OCI-LY3 (cell line): ENCODE data around the gene TOMM22.
"Not testable (repeated sequence)": the region's sequence is repeated elsewhere in the genome, so short reads cannot be mapped to it uniquely, and the experiment has no call there.

ENCODE experiments used
- H2AFZ ChIP-seq: fragments of 200-600, 300-600 bp; shearing (Covaris generic); 2 replicates; pipeline ENCODE4 v1.6.0; 2014; ENCODE audit warnings: antibody characterized with exemption, low read depth, low read length
- H3K27ac ChIP-seq: fragments of 200-600, 300-600 bp; sonication (generic); 2 replicates; pipeline ENCODE4 v1.5.1; 2014; ENCODE audit warnings: mild to moderate bottlenecking, low read length, moderate library complexity, mixed read lengths
- H3K27me3 ChIP-seq: fragments of 200-600, 300-600 bp; sonication (generic); 2 replicates; pipeline ENCODE4 v1.6.1; 2014; ENCODE audit warnings: low read depth, low read length, mixed read lengths
- H3K36me3 ChIP-seq: fragments of 200-600, 300-600 bp; sonication (generic); replicated peaks from 2 replicates; pipeline ENCODE3; 2014; ENCODE audit warnings: low read depth, low read length, mixed read lengths
- H3K4me1 ChIP-seq: fragments of 300-600, 200-600 bp; sonication (generic); 2 replicates; pipeline ENCODE4 v1.6.1; 2014; ENCODE audit warnings: low read length, mixed read lengths
- H3K4me2 ChIP-seq: fragments of 200-600, 300-600 bp; sonication (generic); 2 replicates; pipeline ENCODE4 v1.6.1; 2014; ENCODE audit warnings: low read length, mixed read lengths
- H3K4me3 ChIP-seq: fragments of 300-600, 200-600 bp; sonication (generic); 2 replicates; pipeline ENCODE4 v1.5.1; 2014; ENCODE audit warnings: antibody characterized with exemption, mild to moderate bottlenecking, low read length, moderate library complexity
- H3K79me2 ChIP-seq: fragments of 300-600, 200-600 bp; shearing (Covaris generic); 2 replicates; pipeline ENCODE4 v1.6.1; 2014; ENCODE audit warnings: mild to moderate bottlenecking, low read length, mixed read lengths
- H3K9ac ChIP-seq: fragments of 300-600, 200-600 bp; shearing (Covaris generic); 2 replicates; pipeline ENCODE4 v1.6.0; 2014; ENCODE audit warnings: mild to moderate bottlenecking, low read length, moderate library complexity
- H3K9me3 ChIP-seq: fragments of 200-600, 300-600 bp; shearing (Covaris generic); 2 replicates; pipeline ENCODE4 v1.6.1; 2014; ENCODE audit warnings: low read length, mixed read lengths; ENCODE audit not compliant: insufficient read depth
- H4K20me1 ChIP-seq: fragments of 200-600, 300-600 bp; sonication (generic); 2 replicates; pipeline ENCODE4 v1.6.1; 2016; ENCODE audit warnings: low read length, mixed read lengths; ENCODE audit not compliant: insufficient read depth
- EZH2phosphoT487 ChIP-seq: fragments of 200-600 bp; shearing (Covaris generic); IDR thresholded peaks from 2 replicates; pipeline ENCODE4 v1.6.1; 2018; ENCODE audit warnings: antibody characterized with exemption, mixed run types, low read depth
- TF ChIP-seq, protein P1 (sequence below): fragments of 200-600, 300-600 bp; sonication (generic); IDR thresholded peaks from 2 replicates; pipeline ENCODE4 v1.5.1; 2014; ENCODE audit warnings: antibody characterized with exemption, low read length, low read depth

The TOMM22 gene

DNA sequence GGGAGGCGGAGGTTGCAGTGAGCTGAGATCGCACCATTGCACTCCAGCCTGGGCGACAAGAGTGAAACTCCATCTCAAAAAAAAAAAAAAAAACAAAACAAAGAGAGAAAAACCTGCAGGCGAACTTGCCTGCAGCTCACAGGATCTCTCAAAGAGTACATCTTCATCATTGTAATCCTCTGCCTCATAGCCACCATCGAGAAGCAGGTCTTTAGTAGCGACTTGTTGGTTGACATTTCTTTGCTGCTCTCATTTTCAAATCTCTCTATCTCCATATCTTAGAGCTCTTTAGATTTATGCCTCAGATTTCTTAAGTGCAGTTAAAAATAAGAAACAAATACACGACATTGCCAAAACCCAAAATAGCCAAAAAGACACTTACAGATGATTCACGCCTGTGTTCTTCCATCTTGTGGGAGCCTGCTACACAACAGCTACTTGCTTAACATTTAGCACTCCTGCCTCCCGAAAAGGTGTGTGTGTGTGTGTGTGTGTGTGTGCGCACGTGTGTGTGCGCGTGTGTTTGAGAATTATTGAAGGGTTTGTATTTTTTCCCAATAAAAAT, 40.2 kb upstream of the TOMM22 start:
- H3K4me2 ChIP-seq: no peak overlapping the region
- H3K27me3 ChIP-seq: no peaks in the 10 kb centered on the region
- no peak overlapping the region for H3K27ac ChIP-seq
- no peaks in the 10 kb centered on the region for H3K4me1 ChIP-seq
- no peak overlapping the region for H2AFZ ChIP-seq
- TF ChIP-seq, protein P1, sequence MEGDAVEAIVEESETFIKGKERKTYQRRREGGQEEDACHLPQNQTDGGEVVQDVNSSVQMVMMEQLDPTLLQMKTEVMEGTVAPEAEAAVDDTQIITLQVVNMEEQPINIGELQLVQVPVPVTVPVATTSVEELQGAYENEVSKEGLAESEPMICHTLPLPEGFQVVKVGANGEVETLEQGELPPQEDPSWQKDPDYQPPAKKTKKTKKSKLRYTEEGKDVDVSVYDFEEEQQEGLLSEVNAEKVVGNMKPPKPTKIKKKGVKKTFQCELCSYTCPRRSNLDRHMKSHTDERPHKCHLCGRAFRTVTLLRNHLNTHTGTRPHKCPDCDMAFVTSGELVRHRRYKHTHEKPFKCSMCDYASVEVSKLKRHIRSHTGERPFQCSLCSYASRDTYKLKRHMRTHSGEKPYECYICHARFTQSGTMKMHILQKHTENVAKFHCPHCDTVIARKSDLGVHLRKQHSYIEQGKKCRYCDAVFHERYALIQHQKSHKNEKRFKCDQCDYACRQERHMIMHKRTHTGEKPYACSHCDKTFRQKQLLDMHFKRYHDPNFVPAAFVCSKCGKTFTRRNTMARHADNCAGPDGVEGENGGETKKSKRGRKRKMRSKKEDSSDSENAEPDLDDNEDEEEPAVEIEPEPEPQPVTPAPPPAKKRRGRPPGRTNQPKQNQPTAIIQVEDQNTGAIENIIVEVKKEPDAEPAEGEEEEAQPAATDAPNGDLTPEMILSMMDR: no peak
- TF ChIP-seq EZH2phosphoT487: no peak
- no peaks in the 10 kb centered on the region for H3K79me2 ChIP-seq
- H3K9me3 ChIP-seq: no peaks in the 10 kb centered on the region
- no peak overlapping the region for H3K9ac ChIP-seq
- H4K20me1 ChIP-seq: no peaks in the 10 kb centered on the region
- H3K36me3 ChIP-seq: no peaks in the 10 kb centered on the region
- no peak overlapping the region for H3K4me3 ChIP-seq

DNA sequence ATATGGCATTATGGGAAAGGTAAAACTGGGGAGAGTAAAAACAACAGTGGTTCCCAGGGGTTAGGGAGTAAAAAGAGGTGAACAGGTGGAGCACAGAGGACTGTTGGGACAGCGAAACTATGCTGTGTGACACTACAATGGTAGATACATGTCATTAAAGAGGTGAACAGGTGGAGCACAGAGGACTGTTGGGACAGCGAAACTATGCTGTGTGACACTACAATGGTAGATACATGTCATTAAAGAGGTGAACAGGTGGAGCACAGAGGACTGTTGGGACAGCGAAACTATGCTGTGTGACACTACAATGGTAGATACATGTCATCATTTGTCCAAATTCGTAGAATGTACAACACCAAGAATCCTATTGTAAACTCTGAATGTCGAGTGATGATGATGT, 37.5 kb upstream of the TOMM22 start:
- not testable (repeated sequence) for H3K27me3 ChIP-seq, H3K4me3 ChIP-seq, H3K27ac ChIP-seq, H3K4me2 ChIP-seq, H3K79me2 ChIP-seq, H3K4me1 ChIP-seq, H3K9ac ChIP-seq, H3K36me3 ChIP-seq, H3K9me3 ChIP-seq, H4K20me1 ChIP-seq, H2AFZ ChIP-seq

DNA sequence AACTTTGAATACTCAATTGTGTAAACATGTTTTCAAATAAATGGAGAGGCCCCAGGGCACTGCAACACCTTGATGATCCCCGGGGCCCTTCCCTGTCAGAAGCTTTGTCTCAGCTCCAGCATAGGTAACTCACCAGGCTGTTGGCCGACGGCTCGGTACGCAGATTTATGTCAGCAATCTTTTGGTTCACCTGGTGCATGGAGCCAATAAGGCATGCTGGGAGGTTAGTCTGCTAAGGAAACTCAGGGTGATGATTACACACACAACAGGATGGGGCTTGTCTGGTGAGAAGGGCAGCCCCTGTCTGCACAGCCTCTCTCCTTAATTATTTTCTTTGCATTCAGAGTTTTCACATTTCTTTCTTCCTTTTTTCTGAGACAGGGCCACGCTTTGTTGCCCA, 36.3 kb upstream of the TOMM22 start:
- Histone ChIP-seq H2AFZ (no peak overlapping the region), H3K4me3 (no peak overlapping the region), H3K27me3 (no peaks in the 10 kb centered on the region), H3K9me3 (no peaks in the 10 kb centered on the region), H3K4me2 (no peak overlapping the region), H3K79me2 (no peaks in the 10 kb centered on the region), H3K36me3 (no peaks in the 10 kb centered on the region), H4K20me1 (no peaks in the 10 kb centered on the region), H3K9ac (no peak overlapping the region), H3K27ac (no peak overlapping the region), H3K4me1 (no peaks in the 10 kb centered on the region)
- TF ChIP-seq EZH2phosphoT487: no peak
- TF ChIP-seq, protein P1: no peak

DNA sequence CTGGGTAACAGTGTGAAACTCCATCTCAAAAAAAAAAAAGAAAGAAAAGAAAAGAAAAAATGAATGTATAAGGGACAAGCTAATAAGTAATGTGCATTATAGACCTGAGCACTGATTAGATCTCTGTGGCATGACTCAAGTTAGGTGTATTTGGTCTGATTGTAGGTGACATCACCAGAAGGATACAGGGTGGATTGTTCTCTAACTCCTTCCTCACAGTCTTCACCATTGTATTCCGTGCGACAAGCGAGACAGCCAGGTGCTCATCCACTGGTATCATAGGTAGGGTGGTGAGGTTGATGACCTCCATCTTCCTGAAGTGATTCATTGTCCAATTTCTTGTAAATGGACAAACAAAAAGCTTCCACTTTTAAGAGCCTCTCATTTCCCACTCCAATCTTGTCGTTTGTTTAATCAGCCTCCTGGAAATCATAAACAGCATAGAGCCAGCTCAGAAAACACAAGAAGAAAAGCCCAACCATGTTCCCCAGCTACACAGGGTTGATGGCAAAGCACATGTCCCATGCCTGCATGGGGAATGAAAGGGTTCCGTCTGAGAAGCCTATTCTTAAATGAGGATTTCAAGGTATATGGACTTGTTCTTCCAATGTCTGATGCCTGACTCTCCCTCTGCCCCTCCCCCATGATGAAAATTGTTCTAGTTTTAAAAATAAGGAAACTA, 31.8 kb upstream of the TOMM22 start:
- no peak overlapping the region for H2AFZ ChIP-seq
- H3K9me3 ChIP-seq: no peaks in the 10 kb centered on the region
- TF ChIP-seq, protein P1: no peak
- no peak for TF ChIP-seq EZH2phosphoT487

More for the DNA sequence above, 31.8 kb upstream of the TOMM22 start:
- Histone ChIP-seq H3K27me3 (no peaks in the 10 kb centered on the region), H3K27ac (no peak overlapping the region), H3K36me3 (no peaks in the 10 kb centered on the region), H3K79me2 (no peaks in the 10 kb centered on the region), H3K9ac (no peak overlapping the region), H3K4me3 (no peak overlapping the region), H3K4me2 (no peak overlapping the region), H4K20me1 (no peaks in the 10 kb centered on the region), H3K4me1 (no peaks in the 10 kb centered on the region)
